H1 (cell line): ENCODE measurements around the gene NCF4. TPM values are rescaled to one million over a fixed set of nuclear protein-coding genes. Genes with fewer than 3 reads are reported as not detected.

Experiments used
- CTCF ChIA-PET: fragments of 300-600 bp; sonication (Branson Sonifier 250); formaldehyde crosslinking; loops from one replicate; lab custom pipeline; 2021; ENCODE audit not compliant: partially characterized antibody; lab: Charles Lee
- POLR2A ChIA-PET: fragments of 300-600 bp; sonication (Branson Sonifier 250); formaldehyde crosslinking; loops from one replicate; lab custom pipeline; 2021; ENCODE audit warnings: inconsistent platforms; ENCODE audit not compliant: partially characterized antibody; lab: Charles Lee
- DNase-seq, 2 experiments: peaks; one replicate each; pipeline versions ENCODE4 v3.0.0 to v3.0.0-alpha.2; 2010 to 2022; ENCODE audit warnings: low spot score in 2 of 2, low read depth in 1 of 2, mixed read lengths in 1 of 2
- FAIRE-seq: peaks from 2 replicates; lab custom pipeline; 2011; peaks lifted over from hg19 to GRCh38; lab: Jason Lieb, UNC
- H2AFZ ChIP-seq: 2 replicates; pipeline ENCODE4 v1.8.1; 2012; ENCODE audit warnings: low read length, inconsistent platforms
- H2AK5ac ChIP-seq: 2 replicates; pipeline ENCODE4 v1.6.1; 2013; ENCODE audit warnings: low read depth, low read length
- H2BK120ac ChIP-seq: replicated peaks from 2 replicates; pipeline ENCODE3; 2013; ENCODE audit warnings: low read depth, low read length, inconsistent platforms
- H2BK12ac ChIP-seq: 2 replicates; pipeline ENCODE4 v1.6.1; 2013; ENCODE audit warnings: low read depth, low read length
- H2BK15ac ChIP-seq: 2 replicates; pipeline ENCODE4 v1.6.1; 2013; ENCODE audit warnings: low read length
- H2BK20ac ChIP-seq: 2 replicates; pipeline ENCODE4 v1.6.1; 2013; ENCODE audit warnings: low read length
- H2BK5ac ChIP-seq: 2 replicates; pipeline ENCODE4 v1.6.1; 2013; ENCODE audit warnings: low read depth, low read length
- H3K14ac ChIP-seq: 2 replicates; pipeline ENCODE4 v1.6.1; 2013; ENCODE audit warnings: inconsistent platforms; ENCODE audit not compliant: insufficient read length
- H3K18ac ChIP-seq: 2 replicates; pipeline ENCODE4 v1.6.1; 2013; ENCODE audit warnings: low read length; ENCODE audit errors: extremely low read depth
- H3K23ac ChIP-seq: 2 replicates; pipeline ENCODE4 v1.6.1; 2013; ENCODE audit warnings: inconsistent platforms; ENCODE audit not compliant: insufficient read length
- H3K23me2 ChIP-seq: 2 replicates; pipeline ENCODE4 v1.6.1; 2013; ENCODE audit warnings: low read depth, low read length
- H3K27ac ChIP-seq: 2 replicates; pipeline ENCODE4 v1.6.1; 2011; ENCODE audit warnings: low read depth, low read length, inconsistent platforms
- H3K27me3 ChIP-seq, 4 experiments: replicated peaks in 1 of 4; 1 replicate in 1 of 4; 2 replicates in 3 of 4; pipeline versions ENCODE4 v1.6.1 to v1.8.1; 2011 to 2013; ENCODE audit warnings: low read length in 3 of 4, mild to moderate bottlenecking in 3 of 4, inconsistent platforms in 2 of 4, mixed read lengths in 2 of 4, moderate library complexity in 1 of 4; ENCODE audit not compliant: control insufficient read depth in 3 of 4, insufficient read depth in 3 of 4; ENCODE audit errors: extremely low read depth in 1 of 4
- H3K36me3 ChIP-seq, 4 experiments: 2 replicates each; pipeline versions ENCODE4 v1.6.1 to v1.8.1; 2011 to 2013; ENCODE audit warnings: mild to moderate bottlenecking in 4 of 4, low read length in 3 of 4, moderate library complexity in 2 of 4, control low read depth in 1 of 4, inconsistent platforms in 1 of 4; ENCODE audit not compliant: insufficient read depth in 4 of 4, control insufficient read depth in 2 of 4
- H3K4ac ChIP-seq: replicated peaks from 2 replicates; pipeline ENCODE3; 2013; ENCODE audit warnings: low read length, low read depth, mixed read lengths, inconsistent platforms; ENCODE audit not compliant: insufficient read length
- H3K4me1 ChIP-seq, 4 experiments: replicated peaks in 1 of 4; 1 replicate in 1 of 4; 2 replicates in 3 of 4; pipeline versions ENCODE4 v1.6.1 to v1.8.1; 2011 to 2013; ENCODE audit warnings: low read length in 3 of 4, inconsistent platforms in 2 of 4, mixed read lengths in 1 of 4; ENCODE audit not compliant: insufficient read depth in 4 of 4, control insufficient read depth in 3 of 4
- H3K4me2 ChIP-seq, 2 experiments: 2 replicates each; pipeline versions ENCODE4 v1.6.1 to v1.8.1; 2011 to 2013; ENCODE audit warnings: low read depth in 2 of 2, low read length in 2 of 2, control low read depth in 1 of 2, inconsistent platforms in 1 of 2, mild to moderate bottlenecking in 1 of 2; ENCODE audit not compliant: insufficient read depth in 1 of 2
- H3K4me3 ChIP-seq, 4 experiments: fragments of 200-600, 300-600 bp in 1 of 4; sonication (generic), shearing (Covaris generic), sonication (Bioruptor Twin) in 1 of 4; 2 replicates each; pipeline versions ENCODE4 v1.5.1 to v1.8.1; 2011 to 2016; ENCODE audit warnings: low read length in 4 of 4, low read depth in 3 of 4, control low read depth in 2 of 4, inconsistent platforms in 2 of 4, mild to moderate bottlenecking in 2 of 4, mixed read lengths in 1 of 4, moderate library complexity in 1 of 4; ENCODE audit not compliant: insufficient read depth in 2 of 4; ENCODE audit errors: extremely low read depth in 1 of 4
- H3K56ac ChIP-seq: replicated peaks from 2 replicates; pipeline ENCODE3; 2013; ENCODE audit warnings: low read depth, mild to moderate bottlenecking, mixed read lengths, low read length, inconsistent platforms; ENCODE audit not compliant: insufficient read length
- H3K79me1 ChIP-seq: 2 replicates; pipeline ENCODE4 v1.6.1; 2013; ENCODE audit warnings: low read depth, low read length, control low read depth
- H3K79me2 ChIP-seq, 2 experiments: 2 replicates each; pipeline versions ENCODE4 v1.6.1 to v1.8.1; 2012 to 2013; ENCODE audit warnings: low read length in 2 of 2, mild to moderate bottlenecking in 2 of 2, inconsistent platforms in 1 of 2; ENCODE audit not compliant: insufficient read depth in 2 of 2, control insufficient read depth in 1 of 2
- H3K9ac ChIP-seq, 4 experiments: replicated peaks in 1 of 4; 1 replicate in 1 of 4; 2 replicates in 3 of 4; pipeline versions ENCODE4 v1.6.1 to v1.8.1; 2011 to 2013; ENCODE audit warnings: low read depth in 3 of 4, low read length in 3 of 4, control low read depth in 2 of 4, mild to moderate bottlenecking in 2 of 4, moderate library complexity in 2 of 4, inconsistent platforms in 1 of 4; ENCODE audit errors: extremely low read depth in 1 of 4
- H3K9me3 ChIP-seq, 2 experiments: 2 replicates each; pipeline versions ENCODE4 v1.6.1 to v1.8.1; 2012 to 2013; ENCODE audit warnings: mild to moderate bottlenecking in 2 of 2, moderate library complexity in 2 of 2, control low read depth in 1 of 2, inconsistent platforms in 1 of 2, low read depth in 1 of 2, low read length in 1 of 2, mixed read lengths in 1 of 2; ENCODE audit not compliant: insufficient read depth in 2 of 2
- H4K20me1 ChIP-seq, 2 experiments: replicated peaks in 1 of 2; 2 replicates each; pipeline versions ENCODE3 to v1.8.1; 2011 to 2013; ENCODE audit warnings: inconsistent platforms in 2 of 2, low read length in 2 of 2, mild to moderate bottlenecking in 1 of 2; ENCODE audit not compliant: insufficient read depth in 2 of 2, control insufficient read depth in 1 of 2
- H4K5ac ChIP-seq: 2 replicates; pipeline ENCODE4 v1.6.1; 2013; ENCODE audit warnings: low read length, low read depth, mixed read lengths, inconsistent platforms; ENCODE audit not compliant: insufficient read length
- H4K8ac ChIP-seq: 2 replicates; pipeline ENCODE4 v1.8.0; 2013; ENCODE audit warnings: mild to moderate bottlenecking, moderate library complexity, low read length, inconsistent platforms; ENCODE audit not compliant: insufficient read depth; ENCODE audit errors: extremely low read depth
- H4K91ac ChIP-seq: replicated peaks from 2 replicates; pipeline ENCODE3; 2013; ENCODE audit warnings: low read length, mixed read lengths, inconsistent platforms; ENCODE audit not compliant: insufficient read length
- CTBP2 ChIP-seq: IDR thresholded peaks from 2 replicates; pipeline ENCODE4 v1.7.0; 2011; ENCODE audit warnings: borderline replicate concordance, mild to moderate bottlenecking, moderate library complexity, mixed read lengths, low read length; ENCODE audit not compliant: insufficient read depth, insufficient read length
- SIX5 ChIP-seq: IDR thresholded peaks from 2 replicates; pipeline ENCODE4 v1.6.1; 2011; ENCODE audit warnings: mild to moderate bottlenecking, low read depth, low read length
- YY1 ChIP-seq: IDR thresholded peaks from 2 replicates; pipeline ENCODE4 v1.6.1; 2011; ENCODE audit warnings: low read depth, mild to moderate bottlenecking, low read length
- WGBS, 2 experiments: shearing (Covaris generic) in 1 of 2; methylation state at CpG; one replicate each; pipeline versions ENCODE4 v1.1.6 to v1.1.7; 2013 to 2015; ENCODE audit warnings: low lambda C conversion rate in 2 of 2, mixed read lengths in 2 of 2, inconsistent platforms in 1 of 2, low coverage in 1 of 2, missing lambda C conversion rate in 1 of 2; ENCODE audit not compliant: insufficient replicate concordance in 2 of 2, insufficient coverage in 1 of 2, insufficient read length in 1 of 2; ENCODE audit errors: extremely low coverage in 1 of 2, missing lambda C conversion rate in 1 of 2; 5-methylcytosine and 5-hydroxymethylcytosine counted together
- polyA plus RNA-seq, 7 experiments: library from polyadenylated mRNA; depleted of rRNA in 3 of 7; stranded (reverse) in 5 of 7; unstranded in 2 of 7; fragments of >200 nt in 5 of 7; fragments of 200-250 nt in 2 of 7; gene quantifications; 1 replicate in 5 of 7; 2 replicates in 1 of 7; 4 replicates in 1 of 7; pipeline versions ENCODE4 v1.2.1 to v1.2.3, GENCODE V29; 2011 to 2013; ENCODE audit warnings: missing spikeins in 2 of 7, mixed read lengths in 2 of 7
- total RNA-seq: library from RNA; stranded (reverse); fragmentation: NEBNext Ultra II Directional; extraction: Animal tissue kit (Norgen Biotek cat#: 25700); gene quantifications from 2 replicates; pipeline ENCODE4 v1.2.1, GENCODE V29; 2021

The NCF4 gene
- total and polyA plus RNA-seq, 2 of the 8 experiments (the other 6 are each of a cell fraction or from before 2014, with no cell fraction given): 0.20 TPM; not detected in 1

- no peak overlapping the region for H4K91ac ChIP-seq
- H2BK20ac ChIP-seq: no peak overlapping the region
- no peak overlapping the region for H2BK15ac ChIP-seq
- H3K18ac ChIP-seq: no peak overlapping the region
- H3K79me2 ChIP-seq: no peaks in the 10 kb centered on the region
- DNase-seq: no peak
- ChIA-PET CTCF (interaction anchor here (0.8 kb wide), 1 partner anchor 25 kb away, joined by 4 read pairs; no protein-coding TSS in a partner anchor), POLR2A (interaction anchor here (0.7 kb wide), 1 partner anchor 22 kb away, joined by 3 read pairs; no protein-coding TSS in a partner anchor)
- H3K56ac ChIP-seq: no peak overlapping the region
- no peaks in the 10 kb centered on the region for H4K20me1 ChIP-seq
- no peak for FAIRE-seq
- no peaks in the 10 kb centered on the region; a peak in 2 of 7 replicates for H3K27me3 ChIP-seq
- no peak overlapping the region for H2BK12ac ChIP-seq
- H4K8ac ChIP-seq: no peak overlapping the region
- H2AFZ ChIP-seq: no peak overlapping the region
- H3K4ac ChIP-seq: no peak overlapping the region
- H3K23ac ChIP-seq: no peak overlapping the region
- no peak overlapping the region for H3K9ac ChIP-seq
- H2AK5ac ChIP-seq: no peak overlapping the region
- no peak overlapping the region for H3K14ac ChIP-seq
- no peak for TF ChIP-seq YY1
- TF ChIP-seq SIX5: no peak
- TF ChIP-seq CTBP2: no peak
- no peak overlapping the region for H4K5ac ChIP-seq
- H3K4me2 ChIP-seq: no peak overlapping the region
- no peak overlapping the region for H2BK5ac ChIP-seq
- H2BK120ac ChIP-seq: no peak overlapping the region
- no peaks in the 10 kb centered on the region for H3K9me3 ChIP-seq
- 81% methylated on average over 1 of the region's 1 CpG; no CpG with 5 or more reads in 1 of the 2 experiments for WGBS, 2 experiments
- H3K4me3 ChIP-seq: no peak overlapping the region
- peaks cover 0 to 4% (median 0%) of the 10 kb centered on the region in 4 experiments; a peak in 3 of 7 replicates for H3K4me1 ChIP-seq
- no peaks in the 10 kb centered on the region for H3K36me3 ChIP-seq
- no peak overlapping the region for H3K27ac ChIP-seq
- no peaks in the 10 kb centered on the region for H3K23me2 ChIP-seq
- H3K79me1 ChIP-seq: no peaks in the 10 kb centered on the region
These were observed 20.9 kb downstream of the NCF4 start for GRCh38 chr22:36881504-36882245.
